HG03108 (cell line): ENCODE data around the gene SMIM26.
A peak's percentile ranks its signal among the peaks of the same experiment; 100 is the strongest.

Source experiments
- ATAC-seq: cut with Tn5 transposase; IDR thresholded peaks from one replicate; pipeline ENCODE4 v1.9.1; 2021; ENCODE audit warnings: moderate library complexity; ENCODE audit not compliant: unreplicated experiment

SMIM26 gene

GRCh38 chr20:18578581-18578980 lies 11.3 kb downstream of the SMIM26 start:
- no peak for ATAC-seq

- no peak for ATAC-seq
Observed at GRCh38 chr20:18580012-18580411, 12.8 kb downstream of the SMIM26 start.

GRCh38 chr20:18585134-18585533 lies 17.9 kb downstream of the SMIM26 start:
- ATAC-seq: no peak

GRCh38 chr20:18587665-18588573 lies 20.7 kb downstream of the SMIM26 start, which contains the start of gene DTD1:
Gene DTD1, plus strand, starts transcription at chr20:18588054. Its CDS starts 19 bp downstream, at chr20:18588073.
- peak; percentile 92 for ATAC-seq

GRCh38 chr20:18588574-18588933 lies 21.3 kb downstream of the SMIM26 start:
- peak; percentile 15 for ATAC-seq

- no peak for ATAC-seq
Observed at GRCh38 chr20:18589941-18590674, 22.9 kb downstream of the SMIM26 start.

GRCh38 chr20:18596270-18596669 lies 29.0 kb downstream of the SMIM26 start:
- no peak for ATAC-seq

- no peak for ATAC-seq
Observed at GRCh38 chr20:18609741-18610140, 42.5 kb downstream of the SMIM26 start.

- no peak for ATAC-seq
Observed at GRCh38 chr20:18611492-18611891, 44.3 kb downstream of the SMIM26 start.

- no peak for ATAC-seq
Observed at GRCh38 chr20:18613553-18613952, 46.3 kb downstream of the SMIM26 start.

- ATAC-seq: no peak
Observed at GRCh38 chr20:18614244-18614643, 47.0 kb downstream of the SMIM26 start.

- ATAC-seq: no peak
Observed at GRCh38 chr20:18615020-18615650, 47.9 kb downstream of the SMIM26 start.
